MCF 10A (cell line): Measurements from ENCODE around the gene ZNF182. TPM values are rescaled to one million over a fixed set of nuclear protein-coding genes. Genes with fewer than 3 reads are reported as not detected.
"Not testable (repeated sequence)": the region's sequence is repeated elsewhere in the genome, so short reads cannot be mapped to it uniquely, and the experiment has no call there.

Source experiments
- BruUV-seq: library from RNA; stranded (reverse); fragments of 400-500 nt; replicated peaks from 2 replicates; lab custom pipeline; 2021; lab: Mats Ljungman, UMichigan
- CTCF ChIA-PET: fragments of 300-600 bp; sonication (Branson Sonifier 250); formaldehyde crosslinking; extraction: SDS; loops from one replicate; lab custom pipeline; 2021; ENCODE audit warnings: antibody characterized with exemption, inconsistent platforms; lab: Yijun Ruan, JAX
- POLR2A ChIA-PET: fragments of 300-600, 350-650 bp; sonication (Branson Sonifier 250); formaldehyde crosslinking; extraction: SDS; loops from one replicate; lab custom pipeline; 2020; ENCODE audit warnings: antibody characterized with exemption, inconsistent platforms; lab: Yijun Ruan, JAX
- DNase-seq: peaks from one replicate; pipeline ENCODE4 v3.0.0-alpha.2; 2018; ENCODE audit not compliant: unreplicated experiment
- H3K27ac Mint-ChIP-seq: one replicate; pipeline ENCODE4 v1.8.0; 2022; ENCODE audit warnings: mild to moderate bottlenecking, low read depth, mixed read lengths; ENCODE audit not compliant: unreplicated experiment
- H3K27me3 Mint-ChIP-seq: one replicate; pipeline ENCODE4 v1.8.0; 2022; ENCODE audit warnings: mixed read lengths; ENCODE audit not compliant: insufficient read depth, unreplicated experiment
- H3K36me3 Mint-ChIP-seq: one replicate; pipeline ENCODE4 v1.8.0; 2022; ENCODE audit warnings: mild to moderate bottlenecking, moderate library complexity, mixed read lengths; ENCODE audit not compliant: insufficient read depth, unreplicated experiment
- H3K4me1 Mint-ChIP-seq: one replicate; pipeline ENCODE4 v1.8.0; 2022; ENCODE audit warnings: mixed read lengths; ENCODE audit not compliant: insufficient read depth, unreplicated experiment
- H3K4me3 Mint-ChIP-seq: one replicate; pipeline ENCODE4 v1.8.0; 2022; ENCODE audit warnings: mild to moderate bottlenecking, moderate library complexity, mixed read lengths; ENCODE audit not compliant: unreplicated experiment
- H3K9me3 Mint-ChIP-seq: one replicate; pipeline ENCODE4 v1.8.0; 2022; ENCODE audit warnings: mixed read lengths; ENCODE audit not compliant: unreplicated experiment
- CTCF ChIP-seq: fragments of 200-600 bp; IDR thresholded peaks from one replicate; pipeline ENCODE4 v1.8.0; 2022; ENCODE audit warnings: antibody characterized with exemption, mild to moderate bottlenecking; ENCODE audit not compliant: unreplicated experiment
- intact Hi-C: fragments of 100-400 bp; cut with micrococcal nuclease; formaldehyde crosslinking; loops from 2 replicates; pipeline ENCODE4 v1.14.1; 2022
- total RNA-seq: library from RNA; stranded (reverse); gene quantifications from 2 replicates; pipeline ENCODE4 v1.2.3, GENCODE V29; 2022

Gene ZNF182
- total RNA-seq, 1 experiment from 2014 or later, result 6.0 TPM

GRCh38 chrX:47936224-47936939, 67.4 kb downstream of the ZNF182 start:
- ChIA-PET CTCF (no interaction called here), POLR2A (no interaction called here)
- peaks cover 8% of the 10 kb centered on the region for H3K9me3 Mint-ChIP-seq
- no peak overlapping the region for H3K27ac Mint-ChIP-seq
- H3K27me3 Mint-ChIP-seq, result no peaks in the 10 kb centered on the region
- H3K4me3 Mint-ChIP-seq, result no peak overlapping the region
- no peak for TF ChIP-seq CTCF
- no peak for DNase-seq
- intact Hi-C loops, result no loop called here
- no peaks in the 10 kb centered on the region for H3K36me3 Mint-ChIP-seq
- no peaks in the 10 kb centered on the region for H3K4me1 Mint-ChIP-seq
- BruUV-seq, result no TSS peak

GRCh38 chrX:47933946-47934345, 69.8 kb downstream of the ZNF182 start:
- intact Hi-C loops, result no loop called here
- DNase-seq, result no peak
- no TSS peak for BruUV-seq
- H3K27ac Mint-ChIP-seq, result no peak overlapping the region
- peaks cover 8% of the 10 kb centered on the region for H3K9me3 Mint-ChIP-seq
- TF ChIP-seq CTCF, result no peak
- no peaks in the 10 kb centered on the region for H3K4me1 Mint-ChIP-seq
- H3K27me3 Mint-ChIP-seq, result no peaks in the 10 kb centered on the region
- CTCF ChIA-PET, result no interaction called here
- no peak overlapping the region for H3K4me3 Mint-ChIP-seq
- H3K36me3 Mint-ChIP-seq, result no peaks in the 10 kb centered on the region
- POLR2A ChIA-PET, result no interaction called here

- BruUV-seq, H3K4me1 Mint-ChIP-seq, H3K27ac Mint-ChIP-seq, intact Hi-C loops, H3K27me3 Mint-ChIP-seq, H3K4me3 Mint-ChIP-seq, CTCF ChIA-PET, DNase-seq, POLR2A ChIA-PET, H3K36me3 Mint-ChIP-seq: not testable (repeated sequence)
- peaks cover 14% of the 10 kb centered on the region for H3K9me3 Mint-ChIP-seq
Measured at GRCh38 chrX:47931970-47932369, 71.8 kb downstream of the ZNF182 start.

- POLR2A ChIA-PET, result no interaction called here
- Mint-ChIP-seq H3K27me3 (no peaks in the 10 kb centered on the region), H3K4me1 (no peaks in the 10 kb centered on the region), H3K27ac (no peak overlapping the region), H3K36me3 (no peaks in the 10 kb centered on the region), H3K9me3 (peaks cover 19% of the 10 kb centered on the region), H3K4me3 (no peak overlapping the region)
- DNase-seq, result no peak
- intact Hi-C loops, result no loop called here
- CTCF ChIA-PET, result interaction anchor here (0.5 kb wide), 1 partner anchor 11 kb away, joined by 3 read pairs; no protein-coding TSS in a partner anchor
- BruUV-seq, result no TSS peak
- no peak for TF ChIP-seq CTCF
Measured at GRCh38 chrX:47927212-47927611, 76.6 kb downstream of the ZNF182 start.

Other genes starting within 250 kb of the ZNF182 start
- gene ZNF81, start 167.1 kb downstream of the ZNF182 start, total RNA-seq, result 7.5 and 7.8 TPM in 2 replicates
- gene SPACA5, start 3.0 kb upstream of the ZNF182 start, total RNA-seq, result not detected in 2 replicates
- gene ZNF630, start 67.7 kb upstream of the ZNF182 start, total RNA-seq, result 2.4 and 3.2 TPM in 2 replicates
- not detected in 2 replicates for gene SPACA5B, start 126.6 kb upstream of the ZNF182 start, total RNA-seq
- not detected in 2 replicates for gene SSX5, start 192.8 kb upstream of the ZNF182 start, total RNA-seq